GM12878 (cell line): Measurements from ENCODE around the gene PIK3R2.

Experiments used
- POLR2A ChIP-seq: IDR thresholded peaks from 2 replicates; pipeline ENCODE4 v1.6.1; 2011; ENCODE audit warnings: low read depth, mild to moderate bottlenecking, low read length
- POLR2AphosphoS5 ChIP-seq: IDR thresholded peaks from 2 replicates; pipeline ENCODE4 v1.6.1; 2011; ENCODE audit warnings: mild to moderate bottlenecking, low read length, inconsistent platforms
- RAD21 ChIP-seq: IDR thresholded peaks from 2 replicates; pipeline ENCODE4 v1.6.1; 2011; ENCODE audit warnings: mild to moderate bottlenecking, low read depth, low read length, moderate library complexity; ENCODE audit not compliant: insufficient read depth
- SUZ12 ChIP-seq: fragments of 200-600 bp; sonication (generic); IDR thresholded peaks from one replicate; pipeline ENCODE4 v1.6.1; 2018; ENCODE audit warnings: antibody characterized with exemption, mild to moderate bottlenecking; ENCODE audit not compliant: unreplicated experiment
- YY1 ChIP-seq: IDR thresholded peaks from 2 replicates; pipeline ENCODE4 v1.6.1; 2011; ENCODE audit warnings: low read depth, mild to moderate bottlenecking, low read length
- TF ChIP-seq, protein P1 (sequence below), 3 experiments: IDR thresholded peaks in 2 of 3; conservative IDR thresholded peaks in 1 of 3; 2 replicates each; pipeline ENCODE4 v1.5.1; 2011; ENCODE audit warnings: low read depth in 3 of 3, low read length in 3 of 3, mild to moderate bottlenecking in 3 of 3, control low read depth in 2 of 3, moderate library complexity in 2 of 3, inconsistent platforms in 1 of 3, mixed read lengths in 1 of 3; ENCODE audit not compliant: control insufficient read depth in 2 of 3, insufficient read depth in 1 of 3; ENCODE audit errors: extremely low read depth in 1 of 3
- TF ChIP-seq, protein P2 (sequence below): fragments of 450-650 bp; IDR thresholded peaks from 2 replicates; pipeline ENCODE4 v1.6.1; 2014; ENCODE audit warnings: mild to moderate bottlenecking

DNA sequence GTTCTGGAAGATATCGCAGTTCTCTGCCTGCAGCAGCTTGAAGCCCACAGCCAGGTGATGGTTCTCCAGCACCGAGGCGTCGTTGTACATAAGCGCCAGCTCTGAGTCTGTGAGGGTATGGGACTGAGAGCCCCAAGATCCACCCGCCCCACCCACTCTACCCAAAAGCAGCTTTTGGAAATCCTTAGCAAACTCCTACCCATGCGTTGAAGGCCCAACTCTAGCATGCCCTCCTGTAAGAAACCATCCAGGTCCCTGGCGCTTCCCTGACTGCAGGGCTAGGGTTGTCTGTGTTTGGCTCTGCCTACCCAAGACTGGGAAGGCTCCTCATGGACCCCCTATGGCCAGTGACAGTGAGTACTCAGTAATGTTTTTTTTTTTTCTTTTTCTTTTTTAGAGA, 63.8 kb downstream of the PIK3R2 start:
- TF ChIP-seq SUZ12 (no peak), RAD21 (no peak), POLR2AphosphoS5 (no peak), POLR2A (no peak), YY1 (no peak)
- TF ChIP-seq, protein P1, sequence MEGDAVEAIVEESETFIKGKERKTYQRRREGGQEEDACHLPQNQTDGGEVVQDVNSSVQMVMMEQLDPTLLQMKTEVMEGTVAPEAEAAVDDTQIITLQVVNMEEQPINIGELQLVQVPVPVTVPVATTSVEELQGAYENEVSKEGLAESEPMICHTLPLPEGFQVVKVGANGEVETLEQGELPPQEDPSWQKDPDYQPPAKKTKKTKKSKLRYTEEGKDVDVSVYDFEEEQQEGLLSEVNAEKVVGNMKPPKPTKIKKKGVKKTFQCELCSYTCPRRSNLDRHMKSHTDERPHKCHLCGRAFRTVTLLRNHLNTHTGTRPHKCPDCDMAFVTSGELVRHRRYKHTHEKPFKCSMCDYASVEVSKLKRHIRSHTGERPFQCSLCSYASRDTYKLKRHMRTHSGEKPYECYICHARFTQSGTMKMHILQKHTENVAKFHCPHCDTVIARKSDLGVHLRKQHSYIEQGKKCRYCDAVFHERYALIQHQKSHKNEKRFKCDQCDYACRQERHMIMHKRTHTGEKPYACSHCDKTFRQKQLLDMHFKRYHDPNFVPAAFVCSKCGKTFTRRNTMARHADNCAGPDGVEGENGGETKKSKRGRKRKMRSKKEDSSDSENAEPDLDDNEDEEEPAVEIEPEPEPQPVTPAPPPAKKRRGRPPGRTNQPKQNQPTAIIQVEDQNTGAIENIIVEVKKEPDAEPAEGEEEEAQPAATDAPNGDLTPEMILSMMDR (IDR thresholded peaks at IDR 0.05 in 2 of 3, conservative IDR thresholded peaks at IDR 0.05 in 1 of 3; ENCODE audit: control insufficient read depth in 2 of 3, extremely low read depth in 1 of 3, insufficient read depth in 1 of 3, low read depth in 3 of 3, low read length in 3 of 3): no peak
- TF ChIP-seq, protein P2, sequence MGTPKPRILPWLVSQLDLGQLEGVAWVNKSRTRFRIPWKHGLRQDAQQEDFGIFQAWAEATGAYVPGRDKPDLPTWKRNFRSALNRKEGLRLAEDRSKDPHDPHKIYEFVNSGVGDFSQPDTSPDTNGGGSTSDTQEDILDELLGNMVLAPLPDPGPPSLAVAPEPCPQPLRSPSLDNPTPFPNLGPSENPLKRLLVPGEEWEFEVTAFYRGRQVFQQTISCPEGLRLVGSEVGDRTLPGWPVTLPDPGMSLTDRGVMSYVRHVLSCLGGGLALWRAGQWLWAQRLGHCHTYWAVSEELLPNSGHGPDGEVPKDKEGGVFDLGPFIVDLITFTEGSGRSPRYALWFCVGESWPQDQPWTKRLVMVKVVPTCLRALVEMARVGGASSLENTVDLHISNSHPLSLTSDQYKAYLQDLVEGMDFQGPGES: no peak
